Measurements from ENCODE around the gene MACROD2. TPM values are rescaled to one million over a fixed set of nuclear protein-coding genes. Genes with fewer than 3 reads are reported as not detected.
A peak's percentile ranks its signal among the peaks of the same experiment; 100 is the strongest.

Gene MACROD2
- total and polyA plus RNA-seq, 4 donors: 13.0 to 67.1 (median 20.7) TPM

DNA sequence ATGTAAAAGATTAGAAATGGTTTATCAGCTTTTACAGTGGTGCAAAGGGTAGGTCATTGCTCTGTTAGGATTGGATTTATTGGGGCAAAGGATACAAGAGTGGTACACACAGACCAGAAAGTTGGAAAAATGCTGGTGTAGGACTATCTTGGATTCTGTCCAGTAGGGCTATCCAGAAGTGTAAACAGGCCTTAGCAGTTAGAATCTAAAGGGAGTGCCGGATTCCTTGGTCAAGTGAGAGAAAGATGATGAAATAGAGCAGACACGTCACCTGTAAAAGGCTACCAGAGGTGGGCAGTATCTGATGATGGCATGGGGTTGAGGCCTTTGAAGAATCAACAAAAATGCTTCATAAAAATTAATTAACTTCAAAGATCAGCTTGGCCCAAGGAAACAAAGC lies 1602.0 kb downstream of the MACROD2 start:
- TF ChIP-seq, protein P1, sequence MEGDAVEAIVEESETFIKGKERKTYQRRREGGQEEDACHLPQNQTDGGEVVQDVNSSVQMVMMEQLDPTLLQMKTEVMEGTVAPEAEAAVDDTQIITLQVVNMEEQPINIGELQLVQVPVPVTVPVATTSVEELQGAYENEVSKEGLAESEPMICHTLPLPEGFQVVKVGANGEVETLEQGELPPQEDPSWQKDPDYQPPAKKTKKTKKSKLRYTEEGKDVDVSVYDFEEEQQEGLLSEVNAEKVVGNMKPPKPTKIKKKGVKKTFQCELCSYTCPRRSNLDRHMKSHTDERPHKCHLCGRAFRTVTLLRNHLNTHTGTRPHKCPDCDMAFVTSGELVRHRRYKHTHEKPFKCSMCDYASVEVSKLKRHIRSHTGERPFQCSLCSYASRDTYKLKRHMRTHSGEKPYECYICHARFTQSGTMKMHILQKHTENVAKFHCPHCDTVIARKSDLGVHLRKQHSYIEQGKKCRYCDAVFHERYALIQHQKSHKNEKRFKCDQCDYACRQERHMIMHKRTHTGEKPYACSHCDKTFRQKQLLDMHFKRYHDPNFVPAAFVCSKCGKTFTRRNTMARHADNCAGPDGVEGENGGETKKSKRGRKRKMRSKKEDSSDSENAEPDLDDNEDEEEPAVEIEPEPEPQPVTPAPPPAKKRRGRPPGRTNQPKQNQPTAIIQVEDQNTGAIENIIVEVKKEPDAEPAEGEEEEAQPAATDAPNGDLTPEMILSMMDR (IDR thresholded peaks at IDR 0.05; ENCODE audit: control extremely low read depth, extremely low read depth): no peak
- 71 to 88% methylated on average over 2 of the region's 2 CpGs for WGBS, 2 donors
- DNase-seq (no peak), ATAC-seq (ENCODE audit: insufficient read depth, low FRiP score) (peak; percentile 31)
- Histone ChIP-seq H3K27me3 (ENCODE audit: control insufficient read depth in 3 of 3, insufficient read depth in 3 of 3, low read length in 2 of 3) (no peaks in the 10 kb centered on the region), H3K36me3 (ENCODE audit: control insufficient read depth in 4 of 4, insufficient read depth in 4 of 4, low read length in 4 of 4) (no peaks in the 10 kb centered on the region), H3K9ac (ENCODE audit: insufficient read depth in 1 of 2, low read length in 2 of 2) (no peak overlapping the region), H3K4me3 (no peak overlapping the region), H3K9me3 (ENCODE audit: control insufficient read depth in 4 of 4, insufficient read depth in 3 of 4, low read length in 3 of 4) (no peaks in the 10 kb centered on the region), H3K27ac (ENCODE audit: low read depth in 1 of 2, low read length in 1 of 2) (peak overlapping the region in 1 of 2 donors; percentile 27), H3K4me1 (ENCODE audit: control insufficient read depth in 5 of 5, insufficient read depth in 5 of 5, low read length in 5 of 5) (no peaks in the 10 kb centered on the region)

DNA sequence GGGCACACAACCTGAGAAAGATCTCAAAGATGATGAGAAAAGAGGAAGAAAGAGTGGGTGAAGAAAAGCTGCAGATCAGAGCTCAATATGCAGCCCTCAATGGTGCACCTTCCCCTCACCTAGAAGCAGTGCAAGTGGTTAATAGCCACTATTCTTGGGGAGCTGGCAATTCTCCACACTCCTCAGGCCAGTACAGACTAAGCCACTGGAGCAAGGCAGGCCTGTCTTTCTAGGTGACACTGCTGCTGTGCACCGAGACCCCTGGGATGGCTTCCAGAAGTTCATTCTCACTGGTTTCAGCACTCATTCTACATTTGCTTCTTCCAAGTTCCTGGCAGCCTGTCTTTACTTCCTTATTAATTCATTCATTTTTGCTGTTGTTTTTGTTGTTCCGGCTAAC lies 1604.6 kb downstream of the MACROD2 start:
- no peaks in the 10 kb centered on the region for H3K27me3 ChIP-seq (ENCODE audit: control insufficient read depth in 3 of 3, insufficient read depth in 3 of 3, low read length in 2 of 3)
- ATAC-seq (ENCODE audit: insufficient read depth, low FRiP score): no peak
- WGBS, 2 donors: 86 to 88% methylated on average over 2 of the region's 2 CpGs
- H3K4me3 ChIP-seq: no peak overlapping the region
- no peaks in the 10 kb centered on the region for H3K4me1 ChIP-seq (ENCODE audit: control insufficient read depth in 5 of 5, insufficient read depth in 5 of 5, low read length in 5 of 5)
- TF ChIP-seq, protein P1 (IDR thresholded peaks at IDR 0.05; ENCODE audit: control extremely low read depth, extremely low read depth): no peak
- no peak overlapping the region for H3K9ac ChIP-seq (ENCODE audit: insufficient read depth in 1 of 2, low read length in 2 of 2)
- H3K27ac ChIP-seq (ENCODE audit: low read depth in 1 of 2, low read length in 1 of 2): peak overlapping the region in 1 of 2 donors; percentile 31
- DNase-seq: no peak
- no peaks in the 10 kb centered on the region for H3K9me3 ChIP-seq (ENCODE audit: control insufficient read depth in 4 of 4, insufficient read depth in 3 of 4, low read length in 3 of 4)
- H3K36me3 ChIP-seq (ENCODE audit: control insufficient read depth in 4 of 4, insufficient read depth in 4 of 4, low read length in 4 of 4): no peaks in the 10 kb centered on the region

DNA sequence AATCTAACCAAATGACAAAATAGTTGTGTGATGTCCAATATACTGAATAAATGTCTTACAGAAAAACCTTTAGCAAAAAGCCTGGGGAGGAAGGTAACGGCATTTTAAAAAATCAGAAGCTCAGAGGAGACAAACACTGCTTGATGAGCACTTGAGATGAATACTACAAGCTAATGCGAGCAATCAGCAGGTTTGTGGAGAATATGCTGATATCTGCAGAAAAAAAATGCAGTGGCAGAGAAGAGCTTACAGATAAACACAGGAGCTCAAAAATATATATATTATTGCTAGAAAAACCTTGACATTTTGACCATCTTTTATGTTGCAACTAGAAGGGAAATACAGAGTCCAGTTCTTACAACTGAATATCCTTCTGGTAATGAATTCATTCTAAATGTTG lies 1605.2 kb downstream of the MACROD2 start:
- no peaks in the 10 kb centered on the region for H3K9me3 ChIP-seq (ENCODE audit: control insufficient read depth in 4 of 4, insufficient read depth in 3 of 4, low read length in 3 of 4)
- WGBS, 2 donors: 86 to 88% methylated on average over 2 of the region's 2 CpGs
- DNase-seq (no peak), ATAC-seq (ENCODE audit: insufficient read depth, low FRiP score) (no peak)
- H3K36me3 ChIP-seq (ENCODE audit: control insufficient read depth in 4 of 4, insufficient read depth in 4 of 4, low read length in 4 of 4): no peaks in the 10 kb centered on the region
- H3K27me3 ChIP-seq (ENCODE audit: control insufficient read depth in 3 of 3, insufficient read depth in 3 of 3, low read length in 2 of 3): no peaks in the 10 kb centered on the region
- H3K9ac ChIP-seq (ENCODE audit: insufficient read depth in 1 of 2, low read length in 2 of 2): no peak overlapping the region
- H3K27ac ChIP-seq (ENCODE audit: low read depth in 1 of 2, low read length in 1 of 2): no peak overlapping the region
- no peak overlapping the region for H3K4me3 ChIP-seq
- no peaks in the 10 kb centered on the region for H3K4me1 ChIP-seq (ENCODE audit: control insufficient read depth in 5 of 5, insufficient read depth in 5 of 5, low read length in 5 of 5)
- TF ChIP-seq, protein P1 (IDR thresholded peaks at IDR 0.05; ENCODE audit: control extremely low read depth, extremely low read depth): no peak

DNA sequence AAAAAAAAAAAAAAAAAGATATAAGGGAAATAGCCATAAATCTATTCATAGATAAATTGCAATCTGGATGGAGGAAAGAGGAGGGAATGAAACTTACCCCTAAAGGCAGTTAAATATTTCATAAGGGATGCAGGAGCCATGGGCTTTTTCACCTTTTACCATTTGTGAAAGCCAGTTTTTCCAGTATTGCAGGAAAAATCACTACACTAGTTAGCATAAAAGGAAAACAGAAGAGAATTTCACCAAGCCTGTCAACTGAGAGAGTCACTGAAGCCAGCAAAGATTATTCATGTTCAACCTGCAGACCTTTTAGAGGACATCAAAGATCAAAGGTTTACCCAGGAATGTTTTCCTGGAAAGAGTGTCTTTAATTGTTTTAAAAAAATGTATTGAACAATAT lies 1608.2 kb downstream of the MACROD2 start:
- no peak for ATAC-seq (ENCODE audit: insufficient read depth, low FRiP score)
- Histone ChIP-seq H3K4me1 (ENCODE audit: control insufficient read depth in 5 of 5, insufficient read depth in 5 of 5, low read length in 5 of 5) (no peaks in the 10 kb centered on the region), H3K36me3 (ENCODE audit: control insufficient read depth in 4 of 4, insufficient read depth in 4 of 4, low read length in 4 of 4) (no peaks in the 10 kb centered on the region), H3K9ac (ENCODE audit: insufficient read depth in 1 of 2, low read length in 2 of 2) (no peak overlapping the region), H3K27ac (ENCODE audit: low read depth in 1 of 2, low read length in 1 of 2) (no peak overlapping the region), H3K27me3 (ENCODE audit: control insufficient read depth in 3 of 3, insufficient read depth in 3 of 3, low read length in 2 of 3) (no peaks in the 10 kb centered on the region), H3K4me3 (no peak overlapping the region), H3K9me3 (ENCODE audit: control insufficient read depth in 4 of 4, insufficient read depth in 3 of 4, low read length in 3 of 4) (no peaks in the 10 kb centered on the region)
- TF ChIP-seq, protein P1 (IDR thresholded peaks at IDR 0.05; ENCODE audit: control extremely low read depth, extremely low read depth): no peak
- DNase-seq: peak in 2 of 3 donors; percentile 28 to 57

Data from lung (tissue), 12 donors.